GM04504 (cell line): ENCODE measurements around the gene THEM4.
"Not testable (repeated sequence)": the region's sequence is repeated elsewhere in the genome, so short reads cannot be mapped to it uniquely, and the experiment has no call there.

Experiments
- DNase-seq: peaks from one replicate; pipeline ENCODE4 v3.0.0-alpha.2; 2012; ENCODE audit warnings: low read depth

The THEM4 gene

GRCh38 chr1:151934048-151934493 lies 24.8 kb upstream of the THEM4 start:
- no peak for DNase-seq

- DNase-seq = no peak
Observed at GRCh38 chr1:151924691-151925587, 15.6 kb upstream of the THEM4 start.

DNA sequence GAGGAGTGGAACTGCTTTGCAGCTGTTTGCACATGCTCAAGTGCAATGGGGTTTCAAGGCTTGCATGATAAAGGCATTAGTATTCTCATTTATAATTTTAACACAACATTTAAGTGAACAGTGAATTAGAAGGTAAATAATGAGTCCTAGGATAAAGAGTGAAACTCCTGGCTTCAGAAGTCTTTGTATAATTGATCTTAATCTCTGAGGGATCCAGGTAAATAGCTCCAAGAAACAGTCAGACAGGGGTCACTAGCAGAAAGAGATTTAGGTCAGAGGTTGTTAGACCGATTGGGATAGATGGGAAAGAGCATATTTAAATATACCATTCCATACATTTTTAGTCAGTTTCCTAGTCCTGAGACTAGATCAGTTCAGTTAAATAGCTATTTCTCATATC lies 14.1 kb upstream of the THEM4 start:
- DNase-seq = no peak

DNA sequence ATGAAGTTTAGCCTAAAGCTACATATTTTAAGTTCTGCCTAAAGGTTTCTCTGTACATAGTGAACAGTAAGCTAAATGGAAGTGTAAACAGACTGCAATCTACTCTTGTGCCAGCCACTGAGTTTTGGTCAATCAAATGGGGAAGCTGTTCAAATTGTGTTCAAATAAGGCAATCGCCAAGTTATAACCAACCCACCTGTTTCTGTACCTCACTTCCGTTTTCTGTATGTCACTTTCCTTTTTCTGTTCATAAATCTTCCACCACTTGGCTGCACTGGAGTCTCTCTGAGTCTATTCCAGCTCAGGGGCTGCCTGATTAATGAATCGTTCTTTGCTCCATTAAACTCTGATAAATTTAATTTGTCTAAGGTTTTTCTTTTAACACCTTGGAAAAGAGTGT lies 10.8 kb upstream of the THEM4 start:
- DNase-seq = no peak

DNA sequence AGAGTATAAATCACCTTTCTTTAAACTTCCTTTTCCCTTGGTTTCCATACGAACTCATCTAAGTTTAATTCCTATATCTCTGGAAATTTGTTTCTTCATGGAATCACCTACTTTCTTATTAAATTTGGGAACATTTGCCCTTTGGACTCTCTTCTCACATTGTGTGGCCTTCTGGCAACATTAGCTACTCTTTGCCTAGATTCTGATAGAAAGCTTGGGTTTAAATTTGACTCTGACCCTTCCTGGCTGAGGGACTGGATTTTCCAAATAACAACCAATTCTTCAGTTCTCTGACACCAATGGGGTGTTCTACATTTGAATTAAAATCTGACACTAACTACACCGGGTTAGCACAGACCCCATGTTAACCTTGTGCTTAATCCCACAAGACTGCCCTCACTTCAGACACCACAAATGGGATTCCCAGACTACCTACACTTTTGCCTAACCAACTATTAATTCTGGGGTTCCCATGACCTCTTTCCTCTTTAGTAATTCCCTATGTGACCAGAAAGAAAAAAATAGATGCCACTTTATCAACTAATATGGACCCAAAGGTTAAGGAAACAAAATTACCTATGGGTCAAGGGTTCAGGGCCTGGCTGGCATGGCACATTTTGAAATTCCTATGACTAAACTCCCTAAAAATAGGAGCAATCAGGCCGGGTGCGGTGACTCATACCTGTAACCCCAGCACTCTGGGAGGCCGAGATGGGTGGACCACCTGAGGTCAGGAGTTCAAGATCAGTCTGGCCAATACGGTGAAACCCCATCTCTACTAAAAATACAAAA lies 9.7 kb upstream of the THEM4 start:
- DNase-seq = no peak

- DNase-seq = no peak
Observed at GRCh38 chr1:151918156-151918555, 8.8 kb upstream of the THEM4 start.

- no peak for DNase-seq
Observed at GRCh38 chr1:151916726-151917370, 7.5 kb upstream of the THEM4 start.

DNA sequence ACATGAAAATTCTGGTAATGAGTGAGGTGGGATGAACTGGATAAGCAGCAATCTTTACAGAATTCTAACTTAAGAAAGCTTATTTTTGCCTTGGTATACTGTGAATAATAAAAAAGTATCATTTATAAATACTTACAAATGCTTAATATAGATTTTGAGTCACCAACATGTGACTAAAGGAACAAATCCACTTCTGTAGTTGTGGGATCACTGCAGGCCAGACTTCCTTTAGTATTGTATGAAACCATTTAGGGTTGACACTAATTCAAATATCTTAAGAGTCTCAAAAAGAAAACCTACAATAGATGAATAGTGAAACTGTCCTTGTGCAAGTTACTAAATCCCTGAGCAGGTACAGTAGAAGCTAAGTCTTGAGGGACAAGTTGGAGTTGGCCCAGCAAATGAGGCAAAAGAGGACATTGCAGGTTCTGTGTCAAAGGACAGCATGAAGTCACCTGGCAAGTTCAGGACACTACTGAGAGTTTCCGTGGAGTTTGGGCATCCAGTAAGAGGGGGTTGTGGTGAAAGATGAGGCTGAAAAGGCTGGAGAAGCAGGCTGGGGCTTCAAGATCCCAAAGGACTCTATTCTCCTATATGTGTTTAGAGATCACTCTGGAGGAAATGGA lies 5.9 kb upstream of the THEM4 start:
- no peak for DNase-seq

DNA sequence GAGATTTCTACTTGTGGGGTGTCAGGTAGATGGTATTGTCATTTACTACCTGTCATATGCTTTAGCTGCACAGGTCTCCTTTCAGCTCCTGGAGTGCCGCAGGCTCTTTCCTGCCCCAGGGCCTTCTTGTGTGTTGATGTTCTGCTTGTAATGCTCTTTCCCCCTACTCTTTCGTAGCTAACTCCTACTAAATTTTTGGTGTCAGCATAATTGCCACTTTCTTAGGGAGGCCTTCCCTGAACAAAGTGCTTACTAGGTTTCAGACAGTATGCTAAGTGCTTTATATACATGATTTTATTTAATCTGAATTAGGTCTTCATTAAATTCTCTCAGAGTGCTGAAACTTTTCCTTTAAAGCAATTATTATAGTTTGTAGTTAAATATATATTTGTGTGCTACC lies 4.8 kb upstream of the THEM4 start:
- no peak for DNase-seq

DNA sequence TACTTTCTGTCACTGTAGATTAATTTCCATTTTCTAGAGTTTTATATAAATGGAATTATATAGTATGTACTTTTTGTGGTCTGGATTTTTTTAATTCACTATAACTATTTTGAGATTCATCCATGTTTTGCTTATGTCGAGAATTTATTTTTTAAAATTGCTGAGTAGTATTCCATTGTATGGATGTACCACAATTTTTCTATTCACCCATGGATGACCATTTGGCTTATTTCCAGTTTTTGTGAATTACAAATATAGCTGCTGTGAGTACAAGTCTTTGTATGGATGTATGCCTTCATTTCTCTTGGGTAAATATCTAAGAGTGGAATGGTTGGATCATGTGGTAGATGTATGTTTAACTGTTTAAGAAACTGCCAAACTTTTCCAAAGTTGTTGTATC lies 3.7 kb upstream of the THEM4 start:
- DNase-seq = no peak

- no peak for DNase-seq
Observed at GRCh38 chr1:151908228-151908691, 1.1 kb downstream of the THEM4 start.

GRCh38 chr1:151907363-151908139 lies 1.8 kb downstream of the THEM4 start:
- no peak for DNase-seq

DNA sequence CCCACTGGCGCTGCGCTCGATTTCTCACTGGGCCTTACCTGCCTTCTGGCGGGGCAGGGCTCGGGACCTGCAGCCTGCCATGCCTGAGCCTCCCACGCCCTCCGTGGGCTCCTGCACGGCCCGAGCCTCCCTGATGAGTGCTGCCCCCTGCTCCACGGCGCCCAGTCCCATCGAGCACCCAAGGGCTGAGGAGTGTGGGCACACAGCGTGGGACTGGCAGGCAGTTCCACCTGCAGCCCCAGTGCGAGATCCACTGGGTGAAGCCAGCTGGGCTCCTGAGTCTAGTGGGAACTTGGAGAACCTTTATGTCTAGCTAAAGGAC lies 3.0 kb downstream of the THEM4 start:
- DNase-seq = not testable (repeated sequence)

DNA sequence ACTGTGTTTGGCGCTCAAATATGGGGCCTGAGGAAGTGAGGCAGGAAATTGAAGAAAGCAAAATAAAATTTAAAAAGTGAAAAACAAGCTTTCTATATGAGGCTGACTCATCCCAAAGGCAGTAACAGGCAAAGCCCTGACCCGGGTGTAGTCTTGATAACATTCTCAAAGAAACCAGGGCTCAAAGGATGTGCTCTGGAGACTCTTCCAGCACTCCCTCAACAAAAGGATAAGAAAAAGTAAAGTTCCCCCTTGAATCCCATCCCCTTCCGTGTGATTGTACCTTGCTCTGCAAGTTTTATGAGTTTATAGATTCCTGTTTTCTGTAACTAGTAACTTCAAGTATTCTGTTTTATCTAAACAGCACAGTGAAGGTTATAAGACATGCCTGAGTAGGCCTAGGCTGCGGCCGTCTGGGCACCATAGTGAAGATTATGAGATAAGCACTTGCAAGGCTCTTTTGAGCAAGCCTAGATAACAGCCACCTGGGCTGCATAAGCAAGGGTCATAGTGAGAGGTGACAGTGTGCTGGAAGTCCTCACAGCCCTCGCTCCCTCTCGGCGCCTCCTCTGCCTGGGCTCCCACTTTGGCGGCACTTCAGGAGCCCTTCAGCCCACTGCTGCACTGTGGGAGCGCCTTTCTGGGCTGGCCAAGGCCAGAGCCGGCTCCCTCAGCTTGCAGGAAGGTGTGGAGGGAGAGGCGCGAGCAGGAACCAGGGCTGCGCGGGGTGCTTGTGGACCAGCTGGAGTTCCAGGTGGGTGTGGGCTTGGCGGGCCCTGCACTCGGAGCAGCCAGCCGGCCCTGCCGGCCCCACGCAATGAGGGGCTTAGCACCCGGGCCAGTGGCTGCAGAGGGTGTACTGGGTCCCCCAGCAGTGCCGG lies 3.6 kb downstream of the THEM4 start:
- DNase-seq = not testable (repeated sequence)

DNA sequence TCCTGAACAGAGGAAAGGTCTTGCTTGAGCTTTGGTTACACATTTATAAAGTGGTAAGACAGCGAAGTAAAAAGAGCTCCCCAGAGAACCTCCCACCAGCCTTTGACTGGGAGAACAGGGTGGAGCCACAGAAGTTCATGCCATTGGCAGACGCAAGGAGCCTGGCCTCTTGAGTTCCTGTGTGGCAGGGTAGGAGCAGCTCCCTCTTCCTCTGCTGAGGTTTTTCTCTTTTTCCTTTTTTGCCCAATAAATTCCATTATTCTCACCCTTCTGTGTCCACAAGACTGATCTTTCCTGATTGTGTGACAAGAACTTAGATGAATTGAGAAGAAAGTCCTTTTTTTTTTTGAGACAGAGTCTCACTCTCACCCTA lies 4.3 kb downstream of the THEM4 start:
- DNase-seq = no peak

- DNase-seq = no peak
Observed at GRCh38 chr1:151902858-151903257, 6.5 kb downstream of the THEM4 start.

DNA sequence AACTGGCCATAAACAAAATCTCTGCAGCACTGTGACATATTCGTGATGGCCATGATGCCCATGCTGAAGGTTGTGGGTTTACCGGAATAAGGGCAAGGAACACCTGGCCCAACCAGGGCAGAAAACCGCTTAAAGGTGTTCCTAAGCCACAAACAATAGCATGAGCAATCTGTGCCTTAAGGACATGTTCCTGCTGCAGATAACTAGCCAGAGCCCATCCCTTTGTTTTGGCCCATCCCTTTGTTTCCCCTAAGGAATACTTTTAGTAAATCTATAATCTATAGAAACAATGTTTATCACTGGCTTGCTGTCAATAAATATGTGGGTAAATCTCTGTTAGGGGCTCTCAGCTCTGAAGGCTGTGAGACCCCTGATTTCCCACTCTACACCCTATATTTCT lies 8.5 kb downstream of the THEM4 start:
- not testable (repeated sequence) for DNase-seq

GRCh38 chr1:151898519-151898991 lies 10.8 kb downstream of the THEM4 start:
- no peak for DNase-seq

DNA sequence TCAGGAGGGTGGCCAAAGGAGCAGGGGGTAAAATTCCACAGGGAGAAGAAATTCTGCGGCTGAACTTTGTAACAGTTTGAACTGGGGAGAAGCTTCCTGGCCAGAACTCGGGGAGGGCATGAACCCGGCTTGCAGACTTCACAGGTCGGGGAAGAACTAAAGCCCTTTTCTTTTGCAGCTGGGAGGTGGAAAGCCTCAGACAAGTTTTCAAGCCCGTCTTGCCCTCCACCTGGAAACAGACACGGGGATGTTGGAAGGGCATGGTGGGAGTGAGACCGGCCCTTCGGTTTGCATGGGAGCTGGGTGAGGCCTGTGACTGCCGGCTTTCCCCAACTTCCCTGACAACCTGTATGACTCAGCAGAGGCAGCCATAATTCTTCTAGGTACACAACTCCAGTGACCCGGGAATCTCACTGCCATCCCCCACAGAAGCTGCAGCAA lies 11.3 kb downstream of the THEM4 start:
- no peak for DNase-seq
